ENCODE measurements around the gene AJAP1. TPM values are rescaled to one million over a fixed set of nuclear protein-coding genes. Genes with fewer than 3 reads are reported as not detected.

AJAP1 gene
- total and polyA plus RNA-seq, 2 donors (not counting 1 experiment from before 2014, with no cell fraction given) = not detected

GRCh38 chr1:4626061-4626460 lies 28.3 kb upstream of the AJAP1 start:
- H3K27me3 ChIP-seq (replicated peaks in 1 of 4; ENCODE audit: control extremely low read depth in 1 of 4, control insufficient read depth in 3 of 4, insufficient read depth in 4 of 4, low read length in 3 of 4) = no peaks in the 10 kb centered on the region
- no peaks in the 10 kb centered on the region for H3K36me3 ChIP-seq (replicated peaks in 1 of 2; ENCODE audit: control extremely low read depth in 1 of 2, control insufficient read depth in 1 of 2, extremely low read depth in 1 of 2, insufficient read depth in 2 of 2, low read length in 1 of 2)
- Mint-ChIP-seq H3K9me3 (ENCODE audit: insufficient read depth) (no peaks in the 10 kb centered on the region), H3K27me3 (no peaks in the 10 kb centered on the region), H3K4me3 (no peak overlapping the region), H3K27ac (no peak overlapping the region), H3K4me1 (no peaks in the 10 kb centered on the region)
- ATAC-seq (ENCODE audit: low read depth) = no peak
- intact Hi-C loops (cut with micrococcal nuclease) = no loop called here
- no peak overlapping the region for H3K4me2 ChIP-seq (replicated peaks; ENCODE audit: low read depth, low read length, poor library complexity, severe bottlenecking)
- WGBS (ENCODE audit: insufficient coverage) = 95% methylated on average over 13 of the region's 13 CpGs
- H3K4me1 ChIP-seq (ENCODE audit: control insufficient read depth in 2 of 2, insufficient read depth in 2 of 2, low read length in 2 of 2) = no peaks in the 10 kb centered on the region
- H3K79me2 ChIP-seq (ENCODE audit: control insufficient read depth, insufficient read depth, low read length) = no peaks in the 10 kb centered on the region
- H4K20me1 ChIP-seq (ENCODE audit: control insufficient read depth, insufficient read depth, low read length, poor library complexity, severe bottlenecking) = no peaks in the 10 kb centered on the region
- H3K9me3 ChIP-seq (ENCODE audit: control extremely low read depth in 1 of 3, control insufficient read depth in 2 of 3, insufficient read depth in 1 of 3, low read length in 2 of 3) = no peaks in the 10 kb centered on the region
- H3K4me3 ChIP-seq (ENCODE audit: control extremely low read depth in 1 of 5, extremely low read depth in 1 of 5, insufficient read depth in 1 of 5, low read depth in 2 of 5, low read length in 4 of 5) = no peak overlapping the region
- H3K9ac ChIP-seq (ENCODE audit: low read length) = no peak overlapping the region
- POLR2A ChIA-PET = no interaction called here
- no peak overlapping the region for H2AFZ ChIP-seq (ENCODE audit: insufficient read depth, low read depth, low read length, poor library complexity, severe bottlenecking)
- TF ChIP-seq CTCF (IDR thresholded peaks at IDR 0.05) = no peak
- no peak for TF ChIP-seq EZH2 (IDR thresholded peaks at IDR 0.05; ENCODE audit: borderline replicate concordance, insufficient read depth, low read depth, low read length, poor library complexity, severe bottlenecking)
- CTCF ChIA-PET = no interaction called here
- H3K27ac ChIP-seq (ENCODE audit: low read length in 2 of 2) = no peak overlapping the region
- DNase-seq = no peak

- DNase-seq = no peak
- CTCF ChIA-PET = no interaction called here
These were observed 27.7 kb upstream of the AJAP1 start for GRCh38 chr1:4626560-4627319.

More at GRCh38 chr1:4626560-4627319, 27.7 kb upstream of the AJAP1 start:
- TF ChIP-seq EZH2 (IDR thresholded peaks at IDR 0.05; ENCODE audit: borderline replicate concordance, insufficient read depth, low read depth, low read length, poor library complexity, severe bottlenecking) (no peak), CTCF (IDR thresholded peaks at IDR 0.05) (no peak)
- no peak overlapping the region for H3K27ac ChIP-seq (ENCODE audit: low read length in 2 of 2)
- no peaks in the 10 kb centered on the region for H3K79me2 ChIP-seq (ENCODE audit: control insufficient read depth, insufficient read depth, low read length)
- Mint-ChIP-seq H3K9me3 (ENCODE audit: insufficient read depth) (no peaks in the 10 kb centered on the region), H3K4me1 (no peaks in the 10 kb centered on the region), H3K27me3 (no peaks in the 10 kb centered on the region), H3K27ac (no peak overlapping the region), H3K4me3 (no peak overlapping the region)
- intact Hi-C loops (cut with micrococcal nuclease) = no loop called here
- POLR2A ChIA-PET = no interaction called here
- 94% methylated on average over 6 of the region's 9 CpGs for WGBS (ENCODE audit: insufficient coverage)
- no peak overlapping the region for H2AFZ ChIP-seq (ENCODE audit: insufficient read depth, low read depth, low read length, poor library complexity, severe bottlenecking)
- H3K9me3 ChIP-seq (ENCODE audit: control extremely low read depth in 1 of 3, control insufficient read depth in 2 of 3, insufficient read depth in 1 of 3, low read length in 2 of 3) = no peaks in the 10 kb centered on the region
- H4K20me1 ChIP-seq (ENCODE audit: control insufficient read depth, insufficient read depth, low read length, poor library complexity, severe bottlenecking) = no peaks in the 10 kb centered on the region
- no peaks in the 10 kb centered on the region for H3K4me1 ChIP-seq (ENCODE audit: control insufficient read depth in 2 of 2, insufficient read depth in 2 of 2, low read length in 2 of 2)
- no peak overlapping the region for H3K9ac ChIP-seq (ENCODE audit: low read length)
- H3K4me3 ChIP-seq (ENCODE audit: control extremely low read depth in 1 of 5, extremely low read depth in 1 of 5, insufficient read depth in 1 of 5, low read depth in 2 of 5, low read length in 4 of 5) = no peak overlapping the region
- no peak overlapping the region for H3K4me2 ChIP-seq (replicated peaks; ENCODE audit: low read depth, low read length, poor library complexity, severe bottlenecking)
- ATAC-seq (ENCODE audit: low read depth) = no peak
- H3K27me3 ChIP-seq (replicated peaks in 1 of 4; ENCODE audit: control extremely low read depth in 1 of 4, control insufficient read depth in 3 of 4, insufficient read depth in 4 of 4, low read length in 3 of 4) = no peaks in the 10 kb centered on the region
- H3K36me3 ChIP-seq (replicated peaks in 1 of 2; ENCODE audit: control extremely low read depth in 1 of 2, control insufficient read depth in 1 of 2, extremely low read depth in 1 of 2, insufficient read depth in 2 of 2, low read length in 1 of 2) = no peaks in the 10 kb centered on the region

Data from B cell (primary cell).